Muscle layer of colon (tissue), 2 donors: ENCODE data around the gene SOX2.

Experiments used
- H3K27ac ChIP-seq: one replicate; pipeline ENCODE4 v1.7.0; 2013; ENCODE audit warnings: low read depth, mild to moderate bottlenecking, low read length, moderate library complexity
- H3K27me3 ChIP-seq, 2 donors: one replicate each; pipeline ENCODE4 v1.7.0; 2013; ENCODE audit warnings: low read length in 2 of 2, mild to moderate bottlenecking in 2 of 2; ENCODE audit not compliant: insufficient read depth in 2 of 2, control insufficient read depth in 1 of 2
- H3K36me3 ChIP-seq: one replicate; pipeline ENCODE4 v1.7.0; 2013; ENCODE audit warnings: mild to moderate bottlenecking, low read length; ENCODE audit not compliant: insufficient read depth
- H3K4me1 ChIP-seq: one replicate; pipeline ENCODE4 v1.7.0; 2013; ENCODE audit warnings: mild to moderate bottlenecking, low read length; ENCODE audit not compliant: insufficient read depth
- H3K4me3 ChIP-seq, 2 donors: one replicate each; pipeline ENCODE4 v1.7.0; 2013; ENCODE audit warnings: low read length in 2 of 2, low read depth in 1 of 2, mild to moderate bottlenecking in 1 of 2, moderate library complexity in 1 of 2
- H3K9ac ChIP-seq: one replicate; pipeline ENCODE4 v1.7.0; 2013; ENCODE audit warnings: low read length
- H3K9me3 ChIP-seq: one replicate; pipeline ENCODE4 v1.7.0; 2013; ENCODE audit warnings: mild to moderate bottlenecking, low read length
- donor health status: abdominal sarcoma.
- donor health status: Adenocarcinoma of cecum.

Gene SOX2

GRCh38 chr3:181707980-181708379 lies 3.7 kb upstream of the SOX2 start:
- H3K9me3 ChIP-seq = peaks cover 5% of the 10 kb centered on the region
- no peak overlapping the region for H3K9ac ChIP-seq
- peaks cover 78 to 97% of the 10 kb centered on the region in 2 donors for H3K27me3 ChIP-seq
- no peaks in the 10 kb centered on the region for H3K36me3 ChIP-seq
- H3K4me1 ChIP-seq = peaks cover 17% of the 10 kb centered on the region
- H3K27ac ChIP-seq = no peak overlapping the region
- no peak overlapping the region for H3K4me3 ChIP-seq

DNA sequence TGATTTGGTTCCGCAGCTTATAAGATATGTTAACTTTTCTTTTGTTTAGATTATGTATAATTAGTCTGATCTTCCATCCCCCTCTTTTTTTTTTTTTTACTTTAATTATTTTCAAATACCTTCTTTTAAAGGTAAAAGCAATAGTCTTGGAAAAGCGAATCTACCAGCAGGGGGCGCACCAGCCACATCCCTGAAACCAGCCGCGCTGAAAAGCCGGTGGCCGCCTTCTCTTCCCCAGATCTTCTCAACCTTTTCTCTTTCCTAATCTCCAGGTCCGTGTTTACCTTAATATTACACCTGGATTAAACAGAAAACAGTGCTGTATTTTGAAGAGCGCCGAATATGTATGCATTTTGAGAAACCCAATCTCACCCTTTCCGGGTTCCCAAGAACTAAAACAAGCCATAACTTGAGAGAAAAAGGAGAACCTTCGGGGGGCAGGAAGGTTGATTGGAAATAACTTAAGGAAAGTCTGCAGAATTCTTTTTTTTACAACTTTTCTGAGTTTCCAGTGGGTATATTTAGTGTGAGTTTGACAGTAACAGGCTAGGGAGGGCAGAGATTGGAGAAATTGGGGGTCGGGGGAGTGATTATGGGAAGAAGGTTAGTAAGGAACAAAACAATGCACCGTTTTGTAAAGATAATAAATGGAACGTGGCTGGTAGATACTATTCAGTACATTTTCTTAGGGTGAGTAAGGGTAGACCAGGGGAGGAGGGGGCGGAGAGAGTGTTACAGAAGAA lies 2.0 kb upstream of the SOX2 start:
- H3K4me3 ChIP-seq = no peak overlapping the region
- H3K9me3 ChIP-seq = peaks cover 13% of the 10 kb centered on the region
- H3K36me3 ChIP-seq = no peaks in the 10 kb centered on the region
- peaks cover 17% of the 10 kb centered on the region for H3K4me1 ChIP-seq
- H3K9ac ChIP-seq = no peak overlapping the region
- H3K27me3 ChIP-seq = peaks cover 77 to 96% of the 10 kb centered on the region in 2 donors
- H3K27ac ChIP-seq = no peak overlapping the region

DNA sequence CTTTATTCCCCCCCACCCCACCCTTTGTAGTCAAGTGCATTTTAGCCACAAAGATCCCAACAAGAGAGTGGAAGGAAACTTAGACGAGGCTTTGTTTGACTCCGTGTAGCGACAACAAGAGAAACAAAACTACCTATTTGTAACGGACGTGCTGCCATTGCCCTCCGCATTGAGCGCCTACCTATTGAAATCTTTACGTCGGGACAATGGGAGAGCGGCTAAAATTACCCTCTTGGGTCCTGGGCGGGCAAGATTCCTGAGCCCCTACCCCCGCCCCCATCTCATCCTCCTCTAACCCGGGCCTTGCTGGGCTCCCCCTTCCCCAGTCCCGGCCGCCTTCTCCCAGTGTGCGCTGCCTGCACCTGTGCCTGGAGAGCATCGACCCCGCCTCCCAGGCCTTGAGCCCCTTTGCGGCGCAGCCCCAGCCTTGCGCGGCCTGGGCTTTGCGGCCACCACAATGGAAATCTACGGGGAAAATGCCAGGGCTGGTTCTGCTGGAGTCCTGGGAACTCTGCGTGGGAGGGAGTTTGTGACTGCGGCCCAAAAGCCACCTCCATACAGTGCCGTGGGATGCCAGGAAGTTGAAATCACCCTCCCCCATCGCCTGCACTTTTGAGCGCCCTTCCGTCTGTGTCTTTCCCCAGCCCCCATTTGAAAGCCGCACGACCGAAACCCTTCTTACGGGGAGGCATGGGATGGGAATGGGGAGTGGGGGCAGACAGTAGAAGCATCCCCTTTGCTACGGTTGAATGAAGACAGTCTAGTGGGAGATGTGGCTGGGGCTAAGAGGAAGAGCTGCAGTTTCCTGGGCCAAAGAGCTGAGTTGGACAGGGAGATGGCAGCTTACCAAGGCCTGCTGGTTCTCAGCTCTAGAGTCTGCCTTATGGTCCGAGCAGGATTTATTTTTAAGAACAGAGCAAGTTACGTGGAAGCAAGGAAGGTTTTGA lies 1.1 kb upstream of the SOX2 start:
- Histone ChIP-seq H3K9me3 (peaks cover 13% of the 10 kb centered on the region), H3K27me3 (peaks cover 77 to 96% of the 10 kb centered on the region in 2 donors), H3K27ac (no peak overlapping the region), H3K4me1 (peaks cover 17% of the 10 kb centered on the region), H3K4me3 (no peak overlapping the region), H3K9ac (no peak overlapping the region), H3K36me3 (no peaks in the 10 kb centered on the region)

GRCh38 chr3:181712226-181712552 lies 464 bp downstream of the SOX2 start:
- Histone ChIP-seq H3K4me1 (peaks cover 17% of the 10 kb centered on the region), H3K27me3 (peaks cover 78 to 99% of the 10 kb centered on the region in 2 donors), H3K9ac (no peak overlapping the region), H3K9me3 (peaks cover 13% of the 10 kb centered on the region), H3K27ac (no peak overlapping the region), H3K4me3 (peak overlapping the region in 1 of 2 donors; percentile 25), H3K36me3 (no peaks in the 10 kb centered on the region)

DNA sequence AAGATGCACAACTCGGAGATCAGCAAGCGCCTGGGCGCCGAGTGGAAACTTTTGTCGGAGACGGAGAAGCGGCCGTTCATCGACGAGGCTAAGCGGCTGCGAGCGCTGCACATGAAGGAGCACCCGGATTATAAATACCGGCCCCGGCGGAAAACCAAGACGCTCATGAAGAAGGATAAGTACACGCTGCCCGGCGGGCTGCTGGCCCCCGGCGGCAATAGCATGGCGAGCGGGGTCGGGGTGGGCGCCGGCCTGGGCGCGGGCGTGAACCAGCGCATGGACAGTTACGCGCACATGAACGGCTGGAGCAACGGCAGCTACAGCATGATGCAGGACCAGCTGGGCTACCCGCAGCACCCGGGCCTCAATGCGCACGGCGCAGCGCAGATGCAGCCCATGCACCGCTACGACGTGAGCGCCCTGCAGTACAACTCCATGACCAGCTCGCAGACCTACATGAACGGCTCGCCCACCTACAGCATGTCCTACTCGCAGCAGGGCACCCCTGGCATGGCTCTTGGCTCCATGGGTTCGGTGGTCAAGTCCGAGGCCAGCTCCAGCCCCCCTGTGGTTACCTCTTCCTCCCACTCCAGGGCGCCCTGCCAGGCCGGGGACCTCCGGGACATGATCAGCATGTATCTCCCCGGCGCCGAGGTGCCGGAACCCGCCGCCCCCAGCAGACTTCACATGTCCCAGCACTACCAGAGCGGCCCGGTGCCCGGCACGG lies 991 bp downstream of the SOX2 start:
- H3K4me1 ChIP-seq = peaks cover 17% of the 10 kb centered on the region
- no peaks in the 10 kb centered on the region for H3K36me3 ChIP-seq
- no peak overlapping the region for H3K4me3 ChIP-seq
- H3K27me3 ChIP-seq = peaks cover 79 to 99% of the 10 kb centered on the region in 2 donors
- H3K27ac ChIP-seq = no peak overlapping the region
- H3K9me3 ChIP-seq = peaks cover 13% of the 10 kb centered on the region
- H3K9ac ChIP-seq = no peak overlapping the region

GRCh38 chr3:181713280-181713647 lies 1.5 kb downstream of the SOX2 start:
- Histone ChIP-seq H3K9ac (no peak overlapping the region), H3K27me3 (peaks cover 77 to 98% of the 10 kb centered on the region in 2 donors), H3K36me3 (no peaks in the 10 kb centered on the region), H3K9me3 (peaks cover 13% of the 10 kb centered on the region), H3K4me1 (peaks cover 17% of the 10 kb centered on the region), H3K27ac (no peak overlapping the region), H3K4me3 (no peak overlapping the region)

- Histone ChIP-seq H3K4me3 (no peak overlapping the region), H3K27me3 (peaks cover 78 to 98% of the 10 kb centered on the region in 2 donors), H3K27ac (no peak overlapping the region)
These were observed 2.2 kb downstream of the SOX2 start for GRCh38 chr3:181713676-181714612.

GRCh38 chr3:181715571-181716340 lies 4.0 kb downstream of the SOX2 start:
- peaks cover 12% of the 10 kb centered on the region for H3K4me1 ChIP-seq
- H3K27ac ChIP-seq = no peak overlapping the region
- H3K9ac ChIP-seq = no peak overlapping the region
- H3K27me3 ChIP-seq = peaks cover 84 to 98% of the 10 kb centered on the region in 2 donors
- H3K9me3 ChIP-seq = peaks cover 15% of the 10 kb centered on the region
- H3K36me3 ChIP-seq = no peaks in the 10 kb centered on the region
- H3K4me3 ChIP-seq = no peak overlapping the region

More at GRCh38 chr3:181713676-181714612, 2.2 kb downstream of the SOX2 start:
- Histone ChIP-seq H3K9ac (no peak overlapping the region), H3K4me1 (peaks cover 17% of the 10 kb centered on the region), H3K36me3 (no peaks in the 10 kb centered on the region), H3K9me3 (peaks cover 13% of the 10 kb centered on the region)

DNA sequence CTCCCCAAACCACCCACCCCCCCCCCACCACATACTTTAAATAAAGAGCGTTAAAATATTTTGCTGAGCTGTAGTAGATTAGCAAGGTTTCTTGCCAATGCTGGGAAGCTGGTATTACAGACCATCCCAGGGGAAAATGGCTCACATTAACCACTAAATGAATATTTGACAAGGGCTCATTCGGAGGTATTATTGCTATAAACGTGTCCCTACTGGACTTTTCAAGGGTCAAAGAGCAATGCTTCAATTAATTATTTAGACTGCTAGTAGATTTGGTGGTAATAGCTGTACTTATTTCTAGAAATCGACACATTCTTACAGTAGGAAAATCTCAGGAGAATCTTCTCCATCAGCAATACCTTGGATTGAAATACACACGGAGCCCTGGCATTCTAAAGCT lies 5.2 kb downstream of the SOX2 start:
- Histone ChIP-seq H3K27me3 (peaks cover 84 to 98% of the 10 kb centered on the region in 2 donors), H3K36me3 (no peaks in the 10 kb centered on the region), H3K4me3 (no peak overlapping the region), H3K9ac (no peak overlapping the region), H3K9me3 (peaks cover 14% of the 10 kb centered on the region), H3K27ac (no peak overlapping the region), H3K4me1 (peaks cover under 1% of the 10 kb centered on the region)

- Histone ChIP-seq H3K9ac (no peak overlapping the region), H3K27ac (no peak overlapping the region), H3K27me3 (peaks cover 90 to 98% of the 10 kb centered on the region in 2 donors), H3K4me1 (no peaks in the 10 kb centered on the region), H3K36me3 (no peaks in the 10 kb centered on the region), H3K9me3 (peaks cover 14% of the 10 kb centered on the region), H3K4me3 (no peak overlapping the region)
These were observed 5.9 kb downstream of the SOX2 start for GRCh38 chr3:181717549-181718171.
